GM18517 (cell line): ENCODE results near the gene GALNT15.

Experiments used
- ATAC-seq: cut with Tn5 transposase; IDR thresholded peaks from one replicate; pipeline ENCODE4 v1.9.1; 2021; ENCODE audit warnings: mild to moderate bottlenecking, moderate library complexity; ENCODE audit not compliant: unreplicated experiment

GALNT15 gene

GRCh38 chr3:16279010-16279801 lies 104.7 kb downstream of the GALNT15 start:
- ATAC-seq, result no peak

GRCh38 chr3:16280671-16281070 lies 106.2 kb downstream of the GALNT15 start:
- ATAC-seq, result no peak
